NCI-H1436 (cell line): ENCODE results near the gene PSPC1.
"Not testable (repeated sequence)": the region's sequence is repeated elsewhere in the genome, so short reads cannot be mapped to it uniquely, and the experiment has no call there.

Experiments used
- DNase-seq: peaks from one replicate; lab custom pipeline; 2025; lab: John Stamatoyannopoulos, UW

PSPC1 gene

GRCh38 chr13:19763618-19764017 is 19.1 kb downstream of the PSPC1 start:
- no peak for DNase-seq

- no peak for DNase-seq
Measured at GRCh38 chr13:19759669-19760068, 23.1 kb downstream of the PSPC1 start.

DNA sequence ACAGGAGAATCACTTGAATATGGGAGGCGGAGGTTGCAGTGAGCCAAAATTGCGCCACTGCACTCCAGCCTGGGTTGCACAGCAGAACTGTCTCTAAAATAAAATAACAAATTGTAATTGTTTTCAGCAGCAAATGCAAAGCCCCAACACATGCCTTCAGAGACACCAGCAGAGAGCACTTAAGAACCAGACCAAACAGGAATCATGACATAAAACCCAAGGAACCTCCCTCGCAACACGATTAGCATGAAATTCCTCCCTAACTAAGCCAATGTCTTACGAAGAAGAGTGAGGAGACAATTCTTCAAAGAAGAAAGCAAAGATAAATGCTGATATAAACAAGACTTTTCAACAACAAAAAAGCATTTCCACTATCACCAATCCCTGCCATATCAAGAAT is 40.1 kb downstream of the PSPC1 start:
- no peak for DNase-seq

GRCh38 chr13:19737844-19738557 is 44.7 kb downstream of the PSPC1 start:
- DNase-seq, result no peak

GRCh38 chr13:19726611-19727010 is 56.1 kb downstream of the PSPC1 start:
- DNase-seq, result no peak

DNA sequence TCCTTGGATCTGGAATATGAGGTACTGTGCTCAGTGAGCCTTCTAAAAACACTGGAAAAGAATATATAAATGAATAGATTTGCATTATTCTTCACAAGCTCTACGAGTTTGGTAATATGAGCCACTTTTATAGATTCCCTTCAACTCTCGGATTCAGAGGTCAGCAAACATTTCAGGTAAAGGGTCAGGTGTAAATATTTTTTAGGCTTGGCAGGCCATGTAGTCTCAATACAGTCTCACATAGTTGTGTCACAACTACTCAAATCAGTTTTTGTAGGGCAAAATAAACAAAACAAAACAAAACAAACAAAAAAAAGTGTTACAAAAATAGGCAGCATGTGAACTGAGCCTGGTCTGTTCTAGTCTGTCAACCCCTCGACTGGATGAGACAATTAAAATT is 57.4 kb downstream of the PSPC1 start:
- no peak for DNase-seq

- DNase-seq, result no peak
Measured at GRCh38 chr13:19720039-19720438, 62.7 kb downstream of the PSPC1 start.

DNA sequence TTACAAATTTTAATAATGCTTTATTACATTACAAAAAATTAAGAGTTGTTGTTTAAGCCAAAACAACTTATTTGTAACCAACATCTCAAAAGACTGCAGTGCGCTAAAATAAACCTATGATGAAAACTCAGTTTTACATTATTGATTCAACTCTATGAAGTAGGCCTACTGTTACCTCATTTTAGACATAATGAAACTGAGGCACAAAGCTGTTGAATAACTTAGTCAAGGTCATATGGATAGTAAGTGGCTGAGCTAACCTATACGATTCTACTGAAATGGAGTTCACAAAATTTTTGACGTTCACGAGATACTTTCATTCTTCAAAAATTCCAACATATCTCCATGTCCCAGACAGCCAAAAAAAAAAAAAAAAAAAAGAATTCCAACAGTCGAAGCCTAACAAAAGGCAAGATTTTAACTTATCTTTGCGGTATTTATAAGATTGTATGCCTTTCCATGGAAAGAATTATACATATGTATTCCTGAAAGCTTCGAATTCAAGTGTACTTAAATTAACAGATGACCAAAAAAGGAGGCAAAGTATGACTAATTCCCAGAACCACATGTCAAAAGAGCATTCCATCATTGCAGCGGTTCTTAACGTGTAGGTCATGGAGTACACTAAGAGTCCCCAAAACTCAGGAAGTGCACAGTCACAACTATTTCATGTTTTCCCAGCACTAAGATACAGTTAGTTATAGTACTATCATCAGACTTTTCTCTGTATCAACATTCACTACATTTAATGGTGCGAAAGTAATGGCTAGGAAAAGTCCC is 69.4 kb downstream of the PSPC1 start:
- DNase-seq, result no peak

DNA sequence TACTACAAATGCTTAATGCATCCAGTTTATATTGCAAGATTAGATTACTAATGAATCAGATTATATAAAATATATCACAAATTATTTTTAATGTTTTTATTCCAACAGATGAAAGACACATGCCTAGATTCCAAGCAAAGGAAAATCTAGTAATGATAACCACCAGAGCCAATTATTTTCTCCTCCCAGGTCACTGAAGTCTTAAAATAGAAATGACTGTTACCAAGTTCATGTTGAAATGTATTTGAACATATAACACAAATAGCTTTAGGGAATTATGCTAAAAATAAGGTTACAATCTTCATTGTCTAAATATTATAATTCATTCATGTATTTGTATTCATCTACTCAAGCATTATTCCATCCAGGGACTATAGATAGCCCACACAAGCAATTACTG is 73.0 kb downstream of the PSPC1 start:
- not testable (repeated sequence) for DNase-seq

- DNase-seq, result not testable (repeated sequence)
Measured at GRCh38 chr13:19709039-19709438, 73.7 kb downstream of the PSPC1 start.

DNA sequence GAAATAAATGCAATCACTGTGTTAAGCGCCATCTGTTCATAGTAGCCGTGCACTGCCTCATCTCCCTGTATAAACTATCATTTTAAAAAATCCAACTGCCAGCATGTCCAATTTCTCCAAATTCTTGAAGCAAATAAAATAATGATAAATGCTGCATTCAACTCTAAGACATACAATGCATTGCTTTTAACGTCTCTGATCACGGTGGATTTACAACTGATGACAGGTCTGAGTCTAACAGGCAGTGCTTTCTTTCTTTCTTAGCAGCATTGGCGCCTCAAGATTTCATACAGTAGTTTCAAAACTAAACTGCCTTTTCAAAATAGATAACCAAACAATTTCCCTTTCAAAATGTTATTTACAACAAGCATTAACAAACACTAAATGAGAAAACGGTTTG is 78.5 kb downstream of the PSPC1 start:
- not testable (repeated sequence) for DNase-seq

GRCh38 chr13:19701619-19702018 is 81.1 kb downstream of the PSPC1 start:
- DNase-seq, result not testable (repeated sequence)

- not testable (repeated sequence) for DNase-seq
Measured at GRCh38 chr13:19700963-19701362, 81.8 kb downstream of the PSPC1 start.

- DNase-seq, result no peak
Measured at GRCh38 chr13:19695829-19696228, 86.9 kb downstream of the PSPC1 start.

DNA sequence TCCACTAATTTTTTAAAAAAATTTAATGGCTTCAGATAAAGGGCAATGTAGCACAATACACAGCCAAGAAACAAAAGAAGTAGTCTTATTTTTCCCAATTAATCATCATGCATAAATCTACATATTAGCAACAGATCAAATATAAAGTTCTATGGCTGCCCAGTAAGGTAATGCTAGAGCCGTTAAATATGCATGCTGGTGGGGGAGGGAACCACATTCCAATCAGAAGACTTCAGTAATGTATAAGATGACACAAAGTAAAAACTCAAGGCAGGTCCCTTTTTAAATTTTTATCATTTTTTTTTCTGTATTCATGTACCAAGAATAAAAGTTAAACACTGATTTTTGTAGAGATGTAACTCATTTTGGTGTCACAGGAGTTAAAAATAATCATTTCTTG is 87.3 kb downstream of the PSPC1 start:
- no peak for DNase-seq

GRCh38 chr13:19691447-19691846 is 91.3 kb downstream of the PSPC1 start:
- not testable (repeated sequence) for DNase-seq

DNA sequence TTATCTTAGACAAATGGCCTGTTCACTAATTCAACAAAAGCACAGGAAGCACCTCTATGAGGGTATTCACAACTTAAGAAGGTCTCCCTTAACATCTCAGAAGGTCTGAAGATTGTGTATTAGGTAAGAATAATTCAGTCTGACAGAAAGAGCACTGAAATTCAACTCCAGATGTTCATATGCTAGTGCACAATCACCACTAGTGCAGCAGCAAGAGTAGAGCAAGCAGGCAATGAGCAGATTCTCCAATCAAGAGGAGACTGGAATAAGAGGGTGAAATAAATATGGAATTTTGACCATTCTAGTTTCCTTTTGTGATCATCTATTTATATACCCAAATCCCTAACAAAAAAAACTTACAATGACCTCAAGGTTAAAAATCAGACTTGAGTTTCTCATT is 97.3 kb downstream of the PSPC1 start:
- DNase-seq, result no peak

DNA sequence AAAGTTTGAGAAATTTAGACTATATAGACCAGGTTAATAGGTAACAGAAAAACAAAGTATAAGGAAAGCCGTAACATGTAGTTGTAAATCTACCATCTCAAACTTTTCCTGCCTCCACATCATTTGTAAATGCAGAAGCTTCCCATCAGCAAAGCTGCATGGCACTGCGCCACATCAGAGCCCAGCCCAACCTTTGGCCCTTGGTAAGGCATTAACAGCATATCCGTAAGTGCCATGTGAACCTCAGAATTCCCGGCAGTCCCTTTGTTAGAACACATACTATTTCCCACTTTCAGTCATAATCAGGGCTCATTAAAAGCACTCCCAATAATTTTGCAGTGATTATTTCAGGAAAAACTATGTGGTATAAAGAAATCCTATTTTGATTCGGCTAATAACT is 97.7 kb downstream of the PSPC1 start:
- no peak for DNase-seq

- no peak for DNase-seq
Measured at GRCh38 chr13:19681517-19681916, 101.2 kb downstream of the PSPC1 start.

- DNase-seq, result no peak
Measured at GRCh38 chr13:19680751-19681150, 102.0 kb downstream of the PSPC1 start.

DNA sequence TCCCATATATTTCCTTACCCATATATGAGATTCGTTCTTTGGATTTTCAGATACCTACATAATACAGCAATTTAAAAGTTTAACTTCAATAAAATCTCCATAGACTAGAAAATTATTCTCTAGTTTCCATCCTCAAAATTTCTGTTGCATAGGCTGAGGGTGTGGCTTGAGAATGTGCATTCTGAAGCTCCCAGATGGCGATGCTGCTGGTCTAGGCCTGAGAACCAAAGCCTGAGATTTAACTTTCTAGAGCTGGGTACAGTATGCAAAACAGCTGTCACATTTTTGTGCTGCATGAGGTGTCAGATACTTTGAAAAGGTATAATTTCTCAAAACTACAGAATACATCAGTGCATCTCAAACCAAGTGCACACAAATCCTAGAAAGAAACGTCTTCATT is 106.6 kb downstream of the PSPC1 start:
- DNase-seq, result no peak

- no peak for DNase-seq
Measured at GRCh38 chr13:19674898-19675297, 107.8 kb downstream of the PSPC1 start.
